Measurements from ENCODE around the gene SIX3. TPM values are rescaled to one million over a fixed set of nuclear protein-coding genes. Genes with fewer than 3 reads are reported as not detected.

SIX3 gene
- total RNA-seq, 1 experiment from 2014 or later = not detected

DNA sequence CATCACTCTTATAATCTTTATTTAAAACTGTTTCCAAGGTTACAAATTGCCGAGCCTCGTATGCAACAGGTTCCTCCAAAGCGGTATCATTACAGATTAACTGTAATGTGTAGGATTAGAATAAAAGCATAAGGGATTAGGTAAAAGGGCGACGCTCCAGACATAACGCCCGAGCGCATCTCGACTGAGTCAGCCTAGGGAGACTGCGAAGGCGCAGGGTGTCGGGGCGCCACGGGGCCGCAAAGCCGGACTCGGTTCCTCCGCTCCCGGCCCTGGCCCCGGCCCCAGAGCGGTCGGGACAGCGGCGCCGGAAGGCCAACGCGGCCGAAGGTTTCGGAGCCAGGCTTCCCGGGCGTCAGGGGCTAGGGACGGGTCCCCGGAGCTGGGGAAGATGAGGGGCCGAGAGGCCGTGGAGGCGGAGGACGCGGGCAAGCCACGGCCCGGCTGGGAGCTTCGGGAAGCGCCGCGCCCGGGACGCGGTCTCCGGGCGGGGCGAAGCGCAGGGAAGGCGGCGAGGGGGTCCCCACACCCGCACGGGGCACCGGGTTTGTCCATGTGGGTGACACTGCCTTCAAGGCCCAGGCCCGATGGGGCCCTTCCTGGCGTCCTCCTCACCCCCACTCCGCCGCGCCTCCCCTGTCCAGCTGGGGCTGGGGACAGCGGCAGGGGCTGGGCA is 12.9 kb upstream of the SIX3 start:
- no peaks in the 10 kb centered on the region for H3K4me1 Mint-ChIP-seq (ENCODE audit: insufficient read depth, unreplicated experiment)

GRCh38 chr2:44929159-44929734 is 12.3 kb upstream of the SIX3 start:
- Mint-ChIP-seq H3K36me3 (ENCODE audit: insufficient read depth, unreplicated experiment) (no peaks in the 10 kb centered on the region), H3K27me3 (ENCODE audit: insufficient read depth, unreplicated experiment) (peaks cover 41% of the 10 kb centered on the region), H3K9me3 (ENCODE audit: unreplicated experiment) (no peaks in the 10 kb centered on the region), H3K4me1 (ENCODE audit: insufficient read depth, unreplicated experiment) (no peaks in the 10 kb centered on the region), H3K27ac (ENCODE audit: low read depth, unreplicated experiment) (no peak overlapping the region), H3K4me3 (ENCODE audit: unreplicated experiment) (no peak overlapping the region)
- DNase-seq (ENCODE audit: unreplicated experiment) = no peak
- ChIA-PET CTCF (interaction anchor here (0.6 kb wide), 1 partner anchor 843 kb away, joined by 4 read pairs; no protein-coding TSS in a partner anchor), POLR2A (no interaction called here)
- intact Hi-C loops (cut with micrococcal nuclease) = no loop called here
- BruUV-seq (replicated peaks) = no TSS peak
- TF ChIP-seq CTCF (IDR thresholded peaks at IDR 0.05; ENCODE audit: unreplicated experiment) = no peak

More for the DNA sequence above, 12.9 kb upstream of the SIX3 start:
- TF ChIP-seq CTCF (IDR thresholded peaks at IDR 0.05; ENCODE audit: unreplicated experiment) = no peak
- H3K27ac Mint-ChIP-seq (ENCODE audit: low read depth, unreplicated experiment) = no peak overlapping the region
- BruUV-seq (replicated peaks) = no TSS peak
- POLR2A ChIA-PET = no interaction called here
- no peaks in the 10 kb centered on the region for H3K36me3 Mint-ChIP-seq (ENCODE audit: insufficient read depth, unreplicated experiment)
- H3K27me3 Mint-ChIP-seq (ENCODE audit: insufficient read depth, unreplicated experiment) = peaks cover 41% of the 10 kb centered on the region
- CTCF ChIA-PET = interaction anchor here (0.6 to 1.5 kb wide), 2 partner anchors 27 to 842 kb away, joined by 4 to 6 read pairs; no protein-coding TSS in a partner anchor
- no peak overlapping the region for H3K4me3 Mint-ChIP-seq (ENCODE audit: unreplicated experiment)
- intact Hi-C loops (cut with micrococcal nuclease) = no loop called here
- DNase-seq (ENCODE audit: unreplicated experiment) = no peak
- H3K9me3 Mint-ChIP-seq (ENCODE audit: unreplicated experiment) = no peaks in the 10 kb centered on the region

GRCh38 chr2:44929735-44930273 is 11.7 kb upstream of the SIX3 start:
- POLR2A ChIA-PET = no interaction called here
- Mint-ChIP-seq H3K4me3 (ENCODE audit: unreplicated experiment) (no peak overlapping the region), H3K4me1 (ENCODE audit: insufficient read depth, unreplicated experiment) (no peaks in the 10 kb centered on the region), H3K9me3 (ENCODE audit: unreplicated experiment) (no peaks in the 10 kb centered on the region), H3K27me3 (ENCODE audit: insufficient read depth, unreplicated experiment) (peaks cover 41% of the 10 kb centered on the region), H3K27ac (ENCODE audit: low read depth, unreplicated experiment) (no peak overlapping the region), H3K36me3 (ENCODE audit: insufficient read depth, unreplicated experiment) (no peaks in the 10 kb centered on the region)
- TF ChIP-seq CTCF (IDR thresholded peaks at IDR 0.05; ENCODE audit: unreplicated experiment) = no peak
- no peak for DNase-seq (ENCODE audit: unreplicated experiment)
- intact Hi-C loops (cut with micrococcal nuclease) = no loop called here
- no TSS peak for BruUV-seq (replicated peaks)
- CTCF ChIA-PET = no interaction called here

DNA sequence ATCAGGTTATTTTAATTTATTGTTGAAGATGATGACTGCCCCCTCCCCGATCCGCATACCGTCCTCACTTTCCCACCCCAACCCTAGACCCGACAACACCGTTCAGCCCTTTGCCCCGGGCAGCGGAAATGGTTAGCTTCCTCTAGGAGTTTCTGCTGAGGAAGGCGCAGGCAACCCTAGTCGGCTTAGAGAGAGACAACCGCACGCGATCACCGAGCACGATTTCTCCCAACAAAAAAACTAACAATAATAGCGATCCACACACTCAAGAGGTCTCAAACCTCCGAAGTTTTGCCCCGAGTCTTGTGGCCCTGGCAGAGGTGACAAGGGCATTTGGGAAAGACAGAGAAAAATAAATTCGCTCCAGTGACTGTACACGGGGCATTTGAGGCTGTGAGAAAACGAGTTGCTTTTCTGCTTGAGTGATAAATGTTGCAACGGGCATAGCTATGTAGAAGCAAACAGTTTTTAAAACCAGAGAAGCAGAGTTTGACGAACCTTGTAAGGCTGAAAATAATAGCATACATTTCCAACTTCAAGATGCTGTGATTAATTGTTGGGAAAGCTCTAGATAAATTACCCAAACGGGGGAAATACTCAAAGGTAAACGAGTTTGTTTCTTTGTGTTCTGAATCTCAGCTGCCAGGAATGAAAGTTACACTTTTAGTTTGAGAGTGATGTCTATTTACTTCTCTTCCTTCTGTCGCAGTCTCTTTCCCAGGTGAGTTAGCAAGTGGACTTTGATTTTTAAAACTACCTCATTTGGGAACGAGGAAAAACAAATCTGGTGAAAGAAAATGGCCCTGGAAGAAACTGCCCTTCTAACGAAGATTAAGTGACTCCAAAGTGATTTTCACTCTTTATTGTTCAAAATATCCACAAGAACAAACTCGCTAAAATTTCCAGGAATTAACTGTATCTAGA is 11.0 kb upstream of the SIX3 start:
- peaks cover 41% of the 10 kb centered on the region for H3K27me3 Mint-ChIP-seq (ENCODE audit: insufficient read depth, unreplicated experiment)
- no peaks in the 10 kb centered on the region for H3K36me3 Mint-ChIP-seq (ENCODE audit: insufficient read depth, unreplicated experiment)
- CTCF ChIA-PET = interaction anchor here (0.6 kb wide), 1 partner anchor 25 kb away, joined by 3 read pairs; no protein-coding TSS in a partner anchor
- POLR2A ChIA-PET = no interaction called here
- H3K4me1 Mint-ChIP-seq (ENCODE audit: insufficient read depth, unreplicated experiment) = peaks cover 3% of the 10 kb centered on the region
- no peaks in the 10 kb centered on the region for H3K9me3 Mint-ChIP-seq (ENCODE audit: unreplicated experiment)
- intact Hi-C loops (cut with micrococcal nuclease) = no loop called here
- no peak overlapping the region for H3K27ac Mint-ChIP-seq (ENCODE audit: low read depth, unreplicated experiment)
- no peak for DNase-seq (ENCODE audit: unreplicated experiment)
- BruUV-seq (replicated peaks) = no TSS peak
- H3K4me3 Mint-ChIP-seq (ENCODE audit: unreplicated experiment) = no peak overlapping the region
- TF ChIP-seq CTCF (IDR thresholded peaks at IDR 0.05; ENCODE audit: unreplicated experiment) = no peak
